Measurements from ENCODE around the gene CYTH4.
"Not testable (repeated sequence)": the region's sequence is repeated elsewhere in the genome, so short reads cannot be mapped to it uniquely, and the experiment has no call there.

CYTH4 gene

GRCh38 chr22:37249986-37250385 lies 32.3 kb upstream of the CYTH4 start:
- DNase-seq = no peak

GRCh38 chr22:37251836-37252235 lies 30.5 kb upstream of the CYTH4 start:
- not testable (repeated sequence) for DNase-seq

DNA sequence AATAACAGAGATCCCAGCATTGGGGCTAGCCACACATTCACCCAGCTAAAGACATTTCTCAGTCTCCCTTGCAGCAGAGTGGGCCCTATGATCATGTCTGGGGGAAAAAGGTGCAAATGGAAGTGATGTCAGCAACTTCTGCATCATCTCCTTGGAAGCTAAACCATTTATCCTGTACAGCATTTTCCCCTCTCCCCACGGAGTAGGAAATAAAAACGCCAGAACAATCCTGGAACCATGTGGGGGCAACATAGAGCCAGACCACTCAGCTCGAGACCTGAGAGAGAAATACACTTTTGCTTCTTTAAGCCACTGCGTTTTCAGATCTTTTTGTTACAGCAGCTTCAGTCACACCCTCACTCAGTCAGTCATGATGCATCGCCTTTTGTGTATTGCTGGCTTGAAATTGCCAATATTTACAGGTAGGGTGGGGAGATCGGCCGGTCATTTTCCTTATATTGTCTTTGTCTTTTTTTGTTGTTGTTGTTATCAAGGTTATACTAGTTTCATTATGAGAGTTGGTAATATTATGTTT lies 29.1 kb upstream of the CYTH4 start:
- DNase-seq = no peak

DNA sequence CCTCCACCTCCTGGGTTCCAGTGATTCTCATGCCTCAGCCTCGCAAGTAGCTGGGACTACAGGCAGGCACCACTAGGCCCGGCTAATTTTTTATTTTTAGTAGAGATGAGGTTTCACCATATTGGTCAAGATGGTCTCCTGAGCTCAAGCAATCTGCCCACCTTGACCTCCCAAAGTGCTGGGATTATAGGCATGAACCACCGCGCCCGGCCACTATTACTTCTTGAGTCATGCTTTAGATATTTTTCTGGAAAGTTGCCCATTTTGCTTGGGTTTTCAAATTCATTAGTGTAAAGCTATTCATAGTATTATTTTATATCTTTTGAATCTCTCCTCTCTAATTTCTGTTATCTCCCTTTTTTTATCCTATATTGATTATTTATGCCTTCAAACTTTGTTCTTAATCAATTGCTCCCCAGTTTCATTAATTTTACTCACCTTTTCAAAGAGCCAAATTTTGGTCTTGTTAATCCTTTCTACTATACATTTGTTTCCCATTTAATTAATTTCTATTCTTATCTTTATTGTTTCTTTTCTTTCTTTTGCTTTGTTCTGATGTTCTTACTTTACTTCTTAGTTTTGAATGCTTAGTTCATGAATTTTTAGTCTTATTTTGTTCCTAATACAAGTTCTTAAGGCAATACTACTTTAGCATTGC lies 28.0 kb upstream of the CYTH4 start:
- no peak for DNase-seq

- no peak for DNase-seq
Observed at GRCh38 chr22:37254867-37255233, 27.5 kb upstream of the CYTH4 start.

DNA sequence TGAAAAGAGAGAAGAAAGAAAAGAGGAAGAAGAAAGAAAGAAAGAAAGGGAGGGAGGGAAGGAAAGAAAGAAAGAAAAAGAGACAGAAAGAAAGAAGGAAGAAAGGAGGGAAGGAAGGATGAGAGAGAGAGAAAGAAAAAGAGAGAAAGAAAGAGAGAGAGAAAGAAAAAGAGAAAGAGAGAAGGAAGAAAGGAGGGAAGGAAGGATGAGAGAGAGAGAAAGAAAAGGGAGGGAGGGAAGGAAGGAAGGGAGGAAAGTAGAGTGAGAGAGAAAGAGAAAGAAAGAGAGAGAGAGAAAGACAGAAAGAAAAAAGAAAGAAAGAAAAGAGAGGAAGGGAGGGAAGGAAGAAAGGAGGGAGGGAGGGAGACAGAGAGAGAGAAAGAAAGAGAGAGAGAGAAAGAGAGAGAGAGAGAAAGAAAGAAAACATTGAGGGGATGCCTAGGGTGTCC lies 26.7 kb upstream of the CYTH4 start:
- no peak for DNase-seq

DNA sequence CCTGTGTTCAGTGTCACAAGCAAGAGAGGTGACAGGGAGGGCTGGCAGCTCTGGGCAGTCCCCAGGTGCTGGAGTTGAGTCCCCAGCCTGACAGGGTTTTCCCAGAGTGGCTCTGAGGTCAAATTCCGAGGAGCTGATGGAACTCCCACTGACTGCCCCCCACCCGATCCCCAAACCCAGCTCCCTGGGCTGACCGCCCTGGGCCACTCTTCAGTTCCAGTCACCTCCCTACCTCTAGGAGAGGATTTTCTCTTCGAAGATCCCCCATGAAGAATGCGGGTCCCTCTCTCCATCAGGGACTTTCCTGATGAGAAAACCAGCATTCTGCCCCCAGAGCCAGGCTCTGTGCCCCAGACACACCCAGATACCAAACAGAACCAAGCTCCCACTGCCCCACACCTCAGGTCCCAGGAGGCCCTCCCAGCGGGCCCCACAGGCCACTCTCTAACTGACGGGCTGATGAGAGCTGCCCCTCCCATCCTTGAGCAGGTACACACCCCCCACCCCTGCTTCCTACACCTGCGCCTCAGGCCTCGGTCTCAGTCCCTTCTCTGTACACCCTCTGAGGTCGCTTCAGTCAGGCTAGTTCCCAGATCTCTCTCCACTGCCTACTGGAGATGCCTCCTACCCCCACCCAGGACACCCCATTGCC lies 26.1 kb upstream of the CYTH4 start:
- no peak for DNase-seq

DNA sequence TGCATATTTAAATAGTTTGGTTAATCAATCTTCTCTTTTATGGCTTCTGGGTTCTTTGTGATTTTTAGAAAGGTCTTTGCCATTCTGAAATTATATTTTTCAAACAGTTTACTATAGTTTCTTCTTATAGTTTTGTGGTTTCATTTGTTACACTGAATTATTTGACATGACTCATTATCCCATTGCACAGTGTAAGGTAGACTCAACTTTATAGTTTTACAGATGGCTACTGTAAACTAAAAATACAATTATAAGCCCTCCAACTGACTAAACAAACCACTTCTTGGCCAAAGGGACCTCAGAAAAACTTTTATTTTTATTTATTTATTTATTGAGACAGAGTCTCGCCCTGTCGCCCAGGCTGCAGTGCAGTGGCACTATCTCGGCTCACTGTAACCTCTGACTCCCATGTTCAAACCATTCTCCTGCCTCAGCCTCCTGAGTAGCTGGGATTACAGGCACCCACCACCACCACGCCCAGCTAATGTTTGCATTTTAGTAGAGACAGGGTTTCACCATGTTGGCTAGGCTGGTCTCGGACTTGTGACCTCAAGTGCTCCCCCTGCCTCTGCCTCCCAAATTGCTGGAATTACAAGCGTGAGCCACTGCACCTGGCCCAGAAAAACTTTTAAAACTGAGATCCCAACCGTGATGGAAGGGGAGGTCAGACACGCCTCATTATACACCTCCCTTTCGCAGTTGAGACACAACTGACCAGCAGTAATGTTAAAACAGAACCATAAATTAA lies 24.1 kb upstream of the CYTH4 start:
- DNase-seq = no peak

DNA sequence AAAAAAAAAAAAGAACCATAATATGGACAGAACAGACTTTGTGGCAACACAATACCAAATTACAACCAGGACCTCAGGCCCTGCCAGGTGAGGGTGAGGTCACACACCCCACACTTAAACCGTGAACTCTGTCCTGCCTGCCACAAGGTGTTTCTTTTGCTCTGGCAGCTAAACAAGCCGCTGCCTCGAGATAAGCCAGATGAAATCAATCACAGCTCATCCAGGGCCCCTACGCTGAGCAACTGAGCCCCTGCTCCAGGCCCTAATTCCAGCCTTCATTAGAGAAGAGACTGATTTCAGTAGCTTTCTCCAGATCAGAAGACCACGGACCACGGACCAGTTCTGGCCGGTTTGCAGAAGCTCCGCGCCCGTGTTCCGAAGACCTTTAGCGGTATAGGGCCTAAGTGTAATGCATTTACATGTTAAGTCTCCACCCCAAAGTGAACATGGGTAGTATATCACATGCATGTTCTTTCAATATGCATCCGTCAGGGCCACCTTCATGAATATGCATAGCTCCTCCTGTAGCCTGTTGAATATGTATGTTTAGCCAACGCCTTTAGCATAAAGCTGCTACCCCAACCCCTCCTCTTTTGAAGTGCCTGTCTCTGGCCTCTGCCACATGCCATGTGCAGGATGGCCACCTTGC lies 23.4 kb upstream of the CYTH4 start:
- no peak for DNase-seq

- no peak for DNase-seq
Observed at GRCh38 chr22:37259540-37260029, 22.7 kb upstream of the CYTH4 start.

- no peak for DNase-seq
Observed at GRCh38 chr22:37260155-37260795, 22.0 kb upstream of the CYTH4 start.

- no peak for DNase-seq
Observed at GRCh38 chr22:37260901-37261336, 21.4 kb upstream of the CYTH4 start.

DNA sequence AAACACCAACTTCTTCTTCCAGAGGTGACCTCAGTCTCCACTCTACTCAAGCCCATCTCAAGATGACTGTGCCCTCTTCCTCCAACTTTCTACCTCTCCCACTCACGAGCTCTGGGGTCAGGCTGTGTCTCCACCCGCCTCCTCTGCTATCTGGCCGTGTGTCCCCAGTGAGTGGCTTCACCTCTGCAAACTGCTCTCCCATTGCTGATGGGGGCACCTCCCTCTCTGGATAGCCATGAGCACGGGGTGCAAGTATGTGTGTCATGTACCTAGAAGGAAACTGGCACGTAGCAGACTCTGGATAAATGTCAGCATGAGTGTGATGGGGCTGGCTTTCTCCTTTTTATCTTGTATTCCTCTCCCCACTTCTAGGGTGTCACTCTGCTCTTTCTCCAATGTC lies 20.0 kb upstream of the CYTH4 start:
- no peak for DNase-seq

DNA sequence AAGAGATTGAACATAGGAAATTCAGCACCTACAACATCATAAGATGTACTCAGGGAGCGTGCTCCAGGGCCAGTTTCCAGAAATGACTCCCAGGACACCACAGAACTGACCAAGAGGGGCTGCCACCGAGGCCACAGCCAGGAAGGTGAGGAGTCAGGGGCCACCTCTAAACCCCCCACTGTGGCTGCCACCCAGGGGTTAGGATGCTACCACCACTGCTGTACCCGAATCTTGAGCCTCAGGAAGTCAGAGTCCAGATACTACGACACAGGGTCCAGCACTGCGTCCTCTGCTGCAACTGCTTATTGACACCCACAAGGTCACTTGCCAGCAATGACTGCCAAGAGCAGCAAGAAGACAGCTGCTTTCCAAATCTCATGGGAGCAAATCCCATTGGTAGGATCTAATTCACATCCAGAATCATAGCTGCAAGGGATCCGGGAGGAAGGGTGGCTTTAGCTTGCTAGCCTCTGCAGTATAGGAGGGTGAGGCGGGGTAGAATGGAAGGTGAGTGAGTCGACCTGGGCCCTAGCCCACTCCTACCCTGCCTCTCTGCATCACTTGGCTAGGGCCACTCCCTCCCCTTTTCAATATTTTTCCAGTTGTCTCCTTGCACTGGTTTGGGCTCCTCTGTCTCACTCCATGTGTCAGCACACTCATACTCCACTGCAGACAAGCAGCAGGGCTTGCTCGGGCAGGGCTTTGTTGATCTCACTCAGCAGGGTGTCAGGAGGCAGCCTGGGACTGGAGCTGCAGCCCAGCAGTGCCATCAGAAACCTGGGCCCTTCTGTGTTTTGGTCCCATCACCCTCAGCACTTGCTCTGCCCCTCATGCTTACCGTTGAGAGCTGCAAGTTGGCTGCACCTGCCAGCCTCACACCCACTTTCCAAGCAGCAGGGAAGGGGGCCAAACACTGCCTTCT lies 18.1 kb upstream of the CYTH4 start:
- no peak for DNase-seq

DNA sequence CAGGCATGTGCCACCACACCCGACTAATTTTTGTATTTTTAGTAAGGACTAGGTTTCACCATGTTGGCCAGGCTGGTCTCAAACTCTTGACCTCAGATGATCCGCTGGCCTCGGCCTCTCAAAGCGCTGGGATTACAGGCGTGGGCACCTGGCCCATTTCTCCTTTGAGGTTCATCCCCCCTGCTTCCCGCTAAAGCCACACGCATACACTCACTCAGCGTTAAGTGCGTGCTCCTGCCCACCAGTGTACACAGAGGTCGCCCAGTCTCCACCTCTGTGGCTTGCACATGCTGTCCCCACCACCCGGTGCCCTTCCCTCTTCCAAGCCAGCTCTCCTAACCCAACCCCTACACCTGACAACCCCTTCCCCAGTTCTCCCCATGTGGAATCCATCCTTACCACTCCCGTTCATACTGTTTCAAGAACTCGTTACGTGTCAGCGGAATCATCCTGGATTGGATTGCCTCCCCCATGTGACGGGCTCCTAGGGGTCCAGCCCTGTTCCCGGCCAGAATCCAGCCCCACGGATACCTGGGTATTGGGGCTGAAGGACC lies 15.7 kb upstream of the CYTH4 start:
- DNase-seq = no peak

DNA sequence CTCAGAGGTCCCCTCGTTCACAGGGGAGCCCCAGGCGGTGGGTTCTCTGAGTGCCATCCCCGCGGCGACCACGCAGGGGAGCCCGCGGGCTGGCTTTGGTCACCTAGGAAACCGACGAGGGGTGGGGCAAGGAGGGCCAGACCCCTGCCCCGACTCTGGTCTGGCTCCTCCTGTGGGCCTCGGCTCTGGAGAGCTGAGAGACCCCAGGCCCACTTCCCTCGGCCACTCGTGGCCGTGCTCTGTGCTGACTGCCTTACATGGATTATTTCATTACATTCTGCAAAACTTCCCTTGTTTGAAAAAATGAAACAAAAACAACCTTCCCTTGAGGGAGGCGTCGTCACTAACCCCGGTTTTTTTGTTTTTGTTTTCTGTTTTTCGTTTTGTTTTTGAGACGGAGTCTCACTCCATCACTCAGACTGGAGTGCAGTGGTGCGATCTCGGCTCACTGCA lies 15.1 kb upstream of the CYTH4 start:
- no peak for DNase-seq

DNA sequence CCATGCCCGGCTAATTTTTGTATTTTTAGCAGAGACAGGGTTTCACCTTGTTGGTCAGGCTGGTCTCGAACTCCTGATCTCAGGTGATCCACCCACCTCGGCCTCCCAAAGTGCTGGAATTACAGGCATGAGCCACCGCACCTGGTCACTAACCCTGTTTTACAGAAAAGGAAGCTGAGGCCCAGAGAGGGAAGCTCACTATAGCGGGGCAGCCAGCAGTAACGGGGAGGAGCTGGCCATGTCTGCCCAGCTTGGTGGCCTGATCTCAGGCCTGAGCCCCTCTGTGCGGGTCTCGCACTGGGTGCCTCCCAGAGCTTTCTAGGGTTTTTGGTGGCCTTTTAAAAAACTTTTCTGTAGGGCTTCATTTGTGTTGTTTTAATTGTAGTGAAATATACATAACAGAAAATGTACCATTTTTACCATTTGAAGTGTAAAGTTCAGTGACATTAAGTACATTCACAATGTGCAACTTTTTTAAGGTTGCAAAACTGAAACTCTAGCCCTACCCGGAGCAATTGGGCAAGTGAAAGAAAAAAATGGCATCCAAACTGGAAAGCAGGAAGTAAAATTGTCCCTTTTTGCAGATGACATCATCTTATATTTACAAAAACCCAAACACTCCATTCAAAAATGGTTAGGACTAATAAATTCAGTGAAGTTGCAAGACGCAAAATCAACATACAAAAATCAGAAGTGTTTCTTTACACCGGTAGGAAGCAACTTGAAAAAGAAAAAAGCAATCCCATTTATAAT lies 14.5 kb upstream of the CYTH4 start:
- DNase-seq = no peak

- DNase-seq = no peak
Observed at GRCh38 chr22:37269936-37270678, 12.2 kb upstream of the CYTH4 start.

DNA sequence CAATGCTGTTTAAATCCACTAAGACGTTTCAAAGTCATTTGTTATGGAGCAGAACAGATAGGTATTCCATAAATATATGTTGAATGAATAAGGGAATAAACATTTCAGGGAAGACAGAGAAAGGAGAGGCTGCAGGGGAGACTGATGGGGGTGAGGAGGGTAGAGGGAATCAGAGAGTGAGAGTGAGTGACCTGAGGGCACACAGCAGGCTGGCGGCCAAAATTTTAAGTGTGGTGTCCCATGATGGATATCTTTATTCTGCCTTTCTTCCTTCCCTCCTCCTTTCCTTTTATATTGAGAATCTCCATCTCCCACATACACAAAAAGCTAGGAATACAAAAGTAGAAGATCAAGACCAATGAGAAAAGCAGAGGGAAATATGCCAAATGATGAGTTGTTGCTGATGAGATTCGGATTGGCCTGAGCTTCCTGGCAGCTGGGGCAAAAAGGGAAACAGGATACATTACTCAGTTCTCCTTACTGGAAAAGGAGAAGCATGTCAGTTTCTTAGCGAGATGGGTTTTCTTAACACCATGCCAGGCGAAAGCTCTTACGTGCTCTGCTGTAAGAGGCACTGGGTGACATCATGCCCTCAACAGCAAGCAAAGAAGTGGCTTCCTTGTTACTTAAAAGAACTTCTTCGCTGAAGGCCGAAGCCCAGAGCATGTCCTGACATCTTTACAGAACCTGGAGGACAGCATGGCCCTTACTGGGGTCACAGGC lies 11.2 kb upstream of the CYTH4 start:
- DNase-seq = no peak
